ENCODE results near the gene SDK1.

GRCh38 chr7:3630081-3630480, 329.0 kb downstream of the SDK1 start:
- no peak for TF ChIP-seq CTCF (IDR thresholded peaks at IDR 0.05; ENCODE audit: extremely low read depth in 1 of 2, insufficient read depth in 1 of 2, low read depth in 1 of 2, low read length in 2 of 2)
- no peak for TF ChIP-seq POLR2A (IDR thresholded peaks at IDR 0.05; ENCODE audit: low read depth, low read length)
- no peak for TF ChIP-seq EZH2 (IDR thresholded peaks at IDR 0.05; ENCODE audit: borderline replicate concordance, low read depth, low read length, severe bottlenecking)

Data from endothelial cell of umbilical vein (primary cell).